Panc1 (cell line): ENCODE data around the gene PSMD3.

Experiments
- POLR2AphosphoS5 ChIP-seq: IDR thresholded peaks from 2 replicates; pipeline ENCODE4 v1.6.1; 2012; ENCODE audit warnings: mild to moderate bottlenecking, low read depth, low read length, moderate library complexity
- TF ChIP-seq, protein P1 (sequence below): fragments of 450-650 bp; IDR thresholded peaks from 2 replicates; pipeline ENCODE4 v1.5.1; 2017; ENCODE audit warnings: mild to moderate bottlenecking

DNA sequence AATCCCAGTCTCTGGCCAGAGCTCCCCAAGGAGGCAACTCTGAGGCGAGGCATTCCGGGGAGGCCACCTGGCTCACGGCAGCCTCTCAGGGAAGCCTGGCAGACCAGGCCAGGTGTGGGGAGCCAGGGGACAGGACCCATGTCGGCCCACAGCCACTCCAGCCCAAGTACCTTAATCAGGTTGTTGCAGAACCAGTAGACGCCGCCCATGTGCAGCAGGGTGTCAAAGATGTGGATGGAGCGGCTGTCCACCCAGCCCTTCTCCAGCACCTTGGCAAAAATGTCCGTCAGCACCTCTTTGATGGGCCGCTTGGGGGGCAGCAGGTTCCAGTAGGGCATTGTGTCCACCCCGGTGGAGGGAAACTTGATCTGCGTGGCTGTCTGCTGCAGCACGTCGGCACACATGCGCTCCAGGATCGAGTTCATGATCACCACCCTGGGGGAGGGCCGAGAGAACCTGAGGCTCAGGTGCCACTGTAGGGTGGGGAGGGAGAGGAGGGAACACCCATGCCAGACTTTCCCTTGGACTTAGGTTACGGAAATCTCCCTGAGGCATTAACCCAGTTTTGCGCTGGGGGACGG lies 42.4 kb downstream of the PSMD3 start:
- TF ChIP-seq, protein P1, sequence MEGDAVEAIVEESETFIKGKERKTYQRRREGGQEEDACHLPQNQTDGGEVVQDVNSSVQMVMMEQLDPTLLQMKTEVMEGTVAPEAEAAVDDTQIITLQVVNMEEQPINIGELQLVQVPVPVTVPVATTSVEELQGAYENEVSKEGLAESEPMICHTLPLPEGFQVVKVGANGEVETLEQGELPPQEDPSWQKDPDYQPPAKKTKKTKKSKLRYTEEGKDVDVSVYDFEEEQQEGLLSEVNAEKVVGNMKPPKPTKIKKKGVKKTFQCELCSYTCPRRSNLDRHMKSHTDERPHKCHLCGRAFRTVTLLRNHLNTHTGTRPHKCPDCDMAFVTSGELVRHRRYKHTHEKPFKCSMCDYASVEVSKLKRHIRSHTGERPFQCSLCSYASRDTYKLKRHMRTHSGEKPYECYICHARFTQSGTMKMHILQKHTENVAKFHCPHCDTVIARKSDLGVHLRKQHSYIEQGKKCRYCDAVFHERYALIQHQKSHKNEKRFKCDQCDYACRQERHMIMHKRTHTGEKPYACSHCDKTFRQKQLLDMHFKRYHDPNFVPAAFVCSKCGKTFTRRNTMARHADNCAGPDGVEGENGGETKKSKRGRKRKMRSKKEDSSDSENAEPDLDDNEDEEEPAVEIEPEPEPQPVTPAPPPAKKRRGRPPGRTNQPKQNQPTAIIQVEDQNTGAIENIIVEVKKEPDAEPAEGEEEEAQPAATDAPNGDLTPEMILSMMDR, result no peak
- TF ChIP-seq POLR2AphosphoS5, result no peak
